Occipital lobe (tissue), 2 donors: ENCODE measurements around the gene MAP7D2. TPM values are rescaled to one million over a fixed set of nuclear protein-coding genes. Genes with fewer than 3 reads are reported as not detected.
A peak's percentile ranks its signal among the peaks of the same experiment; 100 is the strongest.
"Not testable (repeated sequence)": the region's sequence is repeated elsewhere in the genome, so short reads cannot be mapped to it uniquely, and the experiment has no call there.

ENCODE experiments used
- DNase-seq: peaks from one replicate; lab custom pipeline; 2025; lab: John Stamatoyannopoulos, UW
- total RNA-seq: library from RNA; depleted of rRNA; stranded (reverse); fragments of >200 nt; gene quantifications from one replicate; pipeline ENCODE4 v1.2.3, GENCODE V29; 2014

The MAP7D2 gene
- 7.6 TPM for total RNA-seq

- DNase-seq = peak; percentile 9
These were observed at the start of gene MAP7D2 for GRCh38 chrX:20116577-20117240. MAP7D2 (minus strand) TSS chrX:20116907; CDS start chrX:20116879, 28 bp downstream.

DNA sequence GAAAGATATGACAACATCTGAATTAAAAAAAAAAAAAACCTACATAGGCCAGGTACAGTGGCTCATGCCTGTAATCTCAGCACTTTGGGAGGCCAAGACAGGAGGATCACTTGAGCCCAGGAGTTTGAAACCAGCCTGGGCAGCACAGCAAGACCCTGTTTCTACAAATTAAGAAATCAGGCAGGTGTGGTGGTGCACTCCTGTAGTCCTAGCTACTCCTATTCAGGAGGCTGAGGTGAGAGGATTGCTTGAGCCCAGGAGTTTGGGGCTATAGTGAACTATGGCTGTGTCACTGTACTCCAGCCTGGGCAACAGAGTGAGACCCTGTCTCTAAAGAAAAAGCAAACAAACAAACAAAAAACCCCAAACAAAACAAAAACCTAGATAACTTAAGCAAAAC lies 45.8 kb upstream of the MAP7D2 start:
- DNase-seq = not testable (repeated sequence)

- DNase-seq = no peak
These were observed 43.2 kb upstream of the MAP7D2 start for GRCh38 chrX:20159797-20160385.

- DNase-seq = no peak
These were observed 35.0 kb upstream of the MAP7D2 start for GRCh38 chrX:20151689-20152088.

- no peak for DNase-seq
These were observed 32.6 kb upstream of the MAP7D2 start for GRCh38 chrX:20149326-20149725.

DNA sequence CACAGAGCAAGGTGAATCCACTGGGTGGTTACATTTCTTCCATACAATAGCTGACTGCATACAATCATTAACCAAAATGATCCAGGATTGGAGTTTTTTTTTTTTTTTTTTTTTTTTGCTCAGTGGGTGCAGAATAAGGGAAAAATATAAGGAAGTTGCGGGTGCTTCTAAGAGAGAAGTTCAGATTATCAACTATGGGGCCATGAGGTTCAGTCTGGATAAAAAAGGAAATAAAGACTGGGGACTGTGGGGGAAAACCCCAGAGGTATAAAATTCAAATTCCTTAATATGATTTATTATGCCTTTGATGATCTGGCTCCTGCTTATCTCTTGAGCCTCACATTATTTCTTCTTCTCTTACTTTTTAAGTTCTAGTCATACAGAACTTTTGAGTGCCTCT lies 30.9 kb upstream of the MAP7D2 start:
- no peak for DNase-seq

- DNase-seq = no peak
These were observed 27.8 kb upstream of the MAP7D2 start for GRCh38 chrX:20144491-20144890.

GRCh38 chrX:20143561-20143960 lies 26.9 kb upstream of the MAP7D2 start:
- no peak for DNase-seq

DNA sequence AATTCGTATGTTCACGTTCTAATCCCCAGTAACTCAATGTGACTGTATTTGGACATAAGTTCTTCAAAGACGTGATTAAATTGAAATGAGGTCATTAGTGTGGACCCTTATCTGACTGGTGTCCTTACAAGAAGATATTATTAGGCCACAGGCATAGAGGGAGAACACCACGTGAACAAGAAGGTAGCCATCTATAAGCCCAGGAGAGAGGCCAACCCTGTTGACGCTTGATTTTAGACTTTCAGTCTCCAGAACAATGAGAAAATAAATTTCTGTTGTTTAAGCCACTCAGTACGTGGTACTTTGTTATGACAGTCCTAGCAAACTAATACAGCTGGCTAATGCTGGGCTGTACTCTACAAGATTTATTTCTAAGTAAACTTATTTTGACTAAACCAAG lies 26.4 kb upstream of the MAP7D2 start:
- DNase-seq = no peak

GRCh38 chrX:20141281-20142220 lies 24.8 kb upstream of the MAP7D2 start, which contains the start of gene EIF1AX:
EIF1AX (minus strand) TSS chrX:20141838; CDS start chrX:20141640, 198 bp downstream.
- DNase-seq = peak; percentile 94

- no peak for DNase-seq
These were observed 23.7 kb upstream of the MAP7D2 start for GRCh38 chrX:20140420-20140819.

DNA sequence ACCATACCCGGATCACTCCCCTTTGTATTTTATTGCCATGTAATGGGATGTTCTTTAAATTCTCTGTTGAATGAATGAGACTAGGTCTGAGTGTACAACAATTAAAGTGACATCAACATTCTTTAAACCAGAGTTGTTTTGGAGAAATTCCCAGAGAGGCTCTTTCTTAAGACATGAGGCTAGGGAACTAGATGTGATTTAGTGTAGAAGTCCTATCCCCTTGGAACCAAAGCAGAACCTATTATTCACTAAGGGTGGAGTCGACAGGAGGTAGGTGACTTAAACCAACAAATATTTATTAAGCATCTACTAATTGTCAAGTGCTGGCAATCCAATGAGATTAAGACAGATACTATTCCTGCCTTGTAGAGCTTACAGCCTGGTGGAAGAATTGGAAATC lies 23.3 kb upstream of the MAP7D2 start:
- DNase-seq = no peak

DNA sequence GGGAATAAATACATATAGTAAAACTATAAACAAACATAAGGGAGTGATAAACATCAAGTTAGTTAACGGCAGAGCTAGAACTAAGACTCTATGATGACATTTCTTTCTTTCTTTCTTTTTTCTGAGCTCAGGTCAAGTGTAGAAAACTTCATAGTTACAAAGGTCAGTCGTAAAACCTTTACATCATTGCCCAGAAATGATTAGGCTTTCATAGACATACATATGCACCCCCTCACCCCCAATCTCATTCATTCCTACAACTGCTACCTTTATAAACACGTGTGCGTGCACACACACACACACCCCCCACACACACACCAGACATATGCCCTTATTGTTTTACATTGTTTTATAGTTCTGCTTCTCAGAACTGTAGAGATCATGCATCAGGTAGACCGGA lies 19.2 kb upstream of the MAP7D2 start:
- no peak for DNase-seq

- no peak for DNase-seq
These were observed 16.0 kb upstream of the MAP7D2 start for GRCh38 chrX:20132666-20133065.

- DNase-seq = no peak
These were observed 13.7 kb upstream of the MAP7D2 start for GRCh38 chrX:20130357-20130756.

DNA sequence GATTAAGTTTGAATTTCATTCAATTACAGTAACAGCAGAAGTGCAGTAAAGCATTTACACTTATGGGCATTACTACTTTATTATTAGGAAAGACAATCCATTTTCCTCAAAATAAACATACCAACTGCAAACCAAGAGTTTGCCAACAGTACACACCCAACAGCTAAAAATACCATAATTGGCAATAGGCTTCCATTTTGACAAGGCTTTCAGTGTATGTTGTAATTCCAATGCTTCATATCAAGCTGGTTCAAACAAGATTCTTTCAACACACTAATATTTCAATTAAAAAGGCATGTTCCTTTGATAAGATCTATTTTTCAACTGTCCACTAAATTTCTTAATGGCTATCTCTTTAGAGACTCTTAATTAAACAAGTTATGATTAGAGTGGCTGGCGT lies 12.8 kb upstream of the MAP7D2 start:
- no peak for DNase-seq

DNA sequence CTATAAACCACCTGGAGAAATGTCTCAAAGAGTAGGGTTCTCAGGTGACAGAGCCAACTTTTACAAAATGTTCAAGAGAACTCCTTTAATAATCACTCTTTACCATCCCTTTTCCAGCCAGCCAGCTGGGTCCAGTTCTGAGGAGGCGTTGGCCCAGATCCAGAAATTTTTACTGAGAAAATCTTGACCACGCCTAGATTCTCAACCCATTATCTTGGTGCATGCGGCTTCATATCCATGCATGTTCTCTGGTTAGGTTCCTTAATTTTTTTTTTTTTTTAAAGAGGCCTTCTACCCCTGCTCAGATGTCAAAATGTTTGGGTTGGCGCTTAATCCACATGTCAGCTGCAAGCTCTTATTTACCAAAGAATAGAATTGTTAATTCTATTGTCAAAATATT lies 12.0 kb upstream of the MAP7D2 start:
- no peak for DNase-seq

DNA sequence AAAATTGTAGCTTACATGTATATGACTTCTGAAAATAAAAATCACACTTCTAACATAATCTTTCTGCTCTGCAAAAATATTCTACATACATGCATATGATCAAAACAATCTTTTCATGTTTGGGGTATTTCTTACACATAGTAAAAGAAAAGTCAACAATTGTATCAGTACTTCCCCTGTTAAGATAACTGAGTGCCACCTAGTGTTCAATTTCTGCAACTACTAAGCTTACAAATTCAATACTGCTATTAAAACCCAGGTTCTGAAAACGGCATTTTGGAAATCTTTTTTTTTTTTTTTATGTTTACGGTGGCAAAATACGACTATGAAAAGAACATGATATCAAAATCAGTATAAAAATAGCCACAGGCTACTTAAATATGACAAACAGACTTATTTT lies 10.7 kb upstream of the MAP7D2 start:
- DNase-seq = not testable (repeated sequence)

- not testable (repeated sequence) for DNase-seq
These were observed 10.1 kb upstream of the MAP7D2 start for GRCh38 chrX:20126833-20127232.

GRCh38 chrX:20124964-20125363 lies 8.3 kb upstream of the MAP7D2 start:
- DNase-seq = no peak

GRCh38 chrX:20118065-20118824 lies 1.5 kb upstream of the MAP7D2 start:
- DNase-seq = no peak
